GM13977 (cell line): ENCODE measurements around the gene ATP8A2.

ENCODE experiments used
- DNase-seq: peaks from one replicate; pipeline ENCODE4 v3.0.0; 2012; ENCODE audit warnings: low spot score
- CTCF ChIP-seq: IDR thresholded peaks from 2 replicates; pipeline ENCODE4 v1.5.1; 2012; ENCODE audit warnings: mild to moderate bottlenecking, control low read depth; ENCODE audit not compliant: insufficient read depth; ENCODE audit errors: extremely low read depth, missing control alignments
- in situ Hi-C: fragments of 300-500 bp; cut with MboI; formaldehyde crosslinking; loops from one replicate; pipeline ENCODE4 v1.12.0; 2022; ENCODE audit warnings: low sequenced_read_pairs, low pct_unique_long_range_greater_than_20kb, mixed read lengths, inconsistent platforms; ENCODE audit not compliant: unreplicated experiment

ATP8A2 gene

GRCh38 chr13:26051657-26052311 lies 680.0 kb downstream of the ATP8A2 start, which contains the start of gene SHISA2:
TSS of gene SHISA2 (minus strand) at chr13:26052016. CDS start at chr13:26050975, 1,041 bp downstream.
- DNase-seq = peak; percentile 59
- TF ChIP-seq CTCF = no peak

GRCh38 chr13:26052337-26052736 lies 680.6 kb downstream of the ATP8A2 start:
- DNase-seq = no peak
- in situ Hi-C loops = no loop called here
- no peak for TF ChIP-seq CTCF

More at GRCh38 chr13:26051657-26052311, 680.0 kb downstream of the ATP8A2 start, which contains the start of gene SHISA2:
- in situ Hi-C loops = no loop called here

- DNase-seq = no peak
- in situ Hi-C loops = no loop called here
- TF ChIP-seq CTCF = no peak
Observed at GRCh38 chr13:26053418-26053980, 681.7 kb downstream of the ATP8A2 start.

GRCh38 chr13:26054896-26055295 lies 683.1 kb downstream of the ATP8A2 start:
- no peak for DNase-seq
- TF ChIP-seq CTCF = no peak
- in situ Hi-C loops = no loop called here

GRCh38 chr13:26058704-26059103 lies 686.9 kb downstream of the ATP8A2 start:
- no peak for DNase-seq
- no peak for TF ChIP-seq CTCF
- in situ Hi-C loops = no loop called here

- in situ Hi-C loops = loop anchor here (10.0 kb wide), 1 partner anchor 486 kb away; no protein-coding TSS in a partner anchor
- no peak for TF ChIP-seq CTCF
Observed at GRCh38 chr13:26060357-26060756, 688.6 kb downstream of the ATP8A2 start.

More at GRCh38 chr13:26060357-26060756, 688.6 kb downstream of the ATP8A2 start:
- DNase-seq = no peak
